ENCODE results near the gene STRAP.
"Not testable (repeated sequence)": the region's sequence is repeated elsewhere in the genome, so short reads cannot be mapped to it uniquely, and the experiment has no call there.

The STRAP gene

DNA sequence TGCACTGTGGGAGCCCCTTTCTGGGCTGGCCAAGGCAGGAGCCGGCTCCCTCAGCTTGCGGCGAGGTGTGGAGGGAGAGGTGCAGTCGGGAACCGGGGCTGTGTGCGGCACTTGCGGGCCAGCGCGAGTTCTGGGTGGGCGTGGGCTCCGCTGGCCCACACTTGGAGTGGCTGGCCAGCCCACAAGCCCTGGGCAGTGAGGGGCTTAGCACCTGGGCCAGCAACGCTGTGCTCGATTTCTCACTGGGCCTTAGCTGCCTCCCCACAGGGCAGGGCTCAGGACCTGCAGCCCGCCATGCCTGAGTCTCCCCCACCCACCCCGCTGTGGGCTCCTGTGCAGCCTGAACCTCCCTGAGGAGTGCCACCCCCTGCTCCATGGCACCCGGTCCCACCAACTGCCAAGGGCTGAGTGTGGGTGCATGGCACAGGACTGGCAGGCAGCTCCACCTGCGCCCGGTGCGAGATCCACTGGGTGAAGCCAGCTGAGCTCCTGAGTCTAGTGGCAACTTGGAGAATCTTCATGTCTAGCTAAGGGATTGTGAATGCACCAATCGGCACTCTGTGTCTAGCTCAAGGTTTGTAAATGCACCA is 7.5 kb upstream of the STRAP start:
- ATAC-seq = not testable (repeated sequence)

DNA sequence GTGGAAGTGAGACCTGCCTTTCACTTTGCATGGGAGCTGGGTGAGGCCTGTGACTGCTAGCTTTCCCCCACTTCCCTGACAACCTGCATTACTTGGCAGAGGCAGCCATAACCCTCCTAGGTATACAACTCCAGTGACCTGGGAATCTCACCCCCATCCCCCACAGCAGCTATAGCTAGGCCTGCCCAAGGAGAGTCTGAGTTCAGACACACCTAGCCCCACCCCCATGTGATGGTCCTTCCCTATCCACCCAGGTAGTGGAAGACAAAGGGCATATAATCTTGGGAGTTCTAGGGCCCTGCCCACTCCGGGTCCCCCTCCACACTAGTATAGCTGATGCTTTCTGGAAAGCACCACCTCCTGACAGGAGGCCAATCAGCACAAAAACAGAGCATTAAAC is 6.3 kb upstream of the STRAP start:
- ATAC-seq = no peak

- ATAC-seq = no peak
These were observed 2.8 kb upstream of the STRAP start for GRCh38 chr12:15879413-15879812.

GRCh38 chr12:15880721-15881120 is 1.5 kb upstream of the STRAP start:
- ATAC-seq = no peak

- ATAC-seq = no peak
These were observed 1.3 kb downstream of the STRAP start for GRCh38 chr12:15883536-15883935.

DNA sequence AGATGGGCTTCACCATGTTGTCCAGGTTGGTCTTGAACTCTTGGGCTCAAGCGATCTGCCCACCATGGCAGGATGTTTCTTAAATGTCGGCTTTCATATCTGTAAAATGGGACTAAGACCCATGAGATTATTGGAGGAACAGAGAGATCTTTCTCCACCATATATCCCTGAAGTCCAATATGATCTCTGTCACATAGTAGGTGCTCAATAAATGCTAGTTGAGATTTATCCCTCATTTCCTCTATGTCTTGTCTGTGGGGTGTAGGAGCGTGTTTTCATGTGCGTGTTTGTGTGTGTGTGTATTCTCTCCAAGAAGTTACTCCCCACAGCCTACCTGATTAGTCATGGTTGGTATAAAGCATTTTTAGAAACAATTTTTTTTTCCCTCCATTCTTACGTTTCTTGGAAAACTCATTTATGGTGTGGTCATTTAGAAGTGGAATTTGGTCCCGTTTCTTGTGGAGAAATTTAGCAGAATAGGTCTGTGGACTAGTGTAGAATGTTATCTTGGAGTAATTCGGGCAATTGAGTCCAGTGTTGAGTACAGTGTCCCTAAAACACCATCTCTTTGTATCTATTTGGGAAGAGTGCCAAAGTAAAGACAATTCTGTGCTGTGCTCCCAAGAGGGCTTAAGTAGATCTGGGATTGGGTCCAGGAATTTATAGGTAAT is 4.3 kb downstream of the STRAP start:
- ATAC-seq = no peak

DNA sequence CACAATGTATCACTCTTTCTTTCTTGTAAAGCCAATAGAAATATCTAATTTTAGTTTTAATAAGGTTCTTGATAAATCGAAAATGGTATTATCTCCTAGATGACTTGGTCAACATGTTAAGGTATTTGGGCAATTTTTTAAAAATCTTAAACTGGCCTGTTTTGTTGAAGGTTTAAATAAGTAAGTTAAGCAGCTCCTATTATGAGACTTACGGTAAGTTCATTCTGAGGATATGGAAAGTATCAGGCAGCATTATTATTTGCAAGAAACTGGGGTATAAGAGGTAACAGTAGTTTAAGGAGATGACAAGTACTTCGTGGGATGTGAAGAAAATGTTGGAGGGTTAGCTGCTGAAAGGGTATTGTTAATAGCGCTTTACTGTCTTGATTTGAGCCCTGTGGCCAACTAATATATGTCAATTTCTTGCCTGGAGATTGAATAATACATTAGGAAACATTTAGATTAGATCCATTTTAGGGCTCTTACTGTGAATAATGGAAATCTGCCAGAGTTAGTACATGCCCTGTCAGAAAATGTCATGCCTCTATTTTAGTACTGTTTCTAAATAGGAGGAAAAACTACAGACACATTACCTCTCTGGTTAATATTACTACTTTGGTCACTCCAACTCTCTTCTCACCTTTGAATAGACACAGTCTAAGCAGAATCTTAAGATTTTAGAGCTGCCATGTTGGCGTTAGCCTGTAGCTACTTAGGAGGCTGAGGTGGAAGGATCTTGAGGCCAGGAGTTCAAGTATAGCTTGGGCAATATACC is 5.0 kb downstream of the STRAP start:
- ATAC-seq = no peak

GRCh38 chr12:15892645-15893259 is 10.6 kb downstream of the STRAP start:
- ATAC-seq = no peak

DNA sequence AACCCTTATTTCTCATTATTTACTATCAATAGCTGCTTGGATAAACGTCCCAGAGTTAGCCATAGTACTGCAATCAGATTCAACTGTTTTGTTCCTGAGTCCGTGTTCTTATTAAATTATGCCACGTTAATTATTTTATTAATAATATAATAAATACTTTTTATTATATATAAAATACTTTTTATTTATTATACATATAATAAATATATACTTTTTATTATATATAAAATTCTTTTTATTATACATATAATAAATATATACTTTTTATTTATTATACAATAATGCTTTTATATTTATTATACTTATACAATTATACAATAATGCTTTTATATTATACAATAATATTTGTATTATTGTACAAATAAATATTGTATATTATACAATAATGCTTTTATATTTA is 11.1 kb downstream of the STRAP start:
- no peak for ATAC-seq

- ATAC-seq = no peak
These were observed 14.7 kb downstream of the STRAP start for GRCh38 chr12:15896867-15897266.

DNA sequence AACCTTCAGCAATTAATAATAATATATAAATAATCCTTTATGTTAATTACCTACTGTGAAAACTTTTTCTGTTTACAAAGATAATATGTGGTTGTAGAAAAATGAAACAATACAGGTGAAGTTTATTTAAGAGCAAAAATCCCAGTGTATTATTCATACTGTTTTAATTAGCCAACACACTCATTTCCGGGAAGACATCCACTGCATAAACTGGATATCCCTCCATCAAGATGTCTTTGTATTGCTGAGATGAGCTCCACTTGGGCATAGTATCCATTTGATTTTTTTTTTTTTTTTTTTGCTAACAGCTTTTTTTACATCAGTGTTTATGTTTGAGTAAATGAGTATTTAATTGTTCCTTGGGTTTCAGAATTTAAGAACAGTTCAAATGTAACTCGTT is 15.2 kb downstream of the STRAP start:
- ATAC-seq = no peak

GRCh38 chr12:15899282-15899870 is 17.2 kb downstream of the STRAP start:
- ATAC-seq = no peak

DNA sequence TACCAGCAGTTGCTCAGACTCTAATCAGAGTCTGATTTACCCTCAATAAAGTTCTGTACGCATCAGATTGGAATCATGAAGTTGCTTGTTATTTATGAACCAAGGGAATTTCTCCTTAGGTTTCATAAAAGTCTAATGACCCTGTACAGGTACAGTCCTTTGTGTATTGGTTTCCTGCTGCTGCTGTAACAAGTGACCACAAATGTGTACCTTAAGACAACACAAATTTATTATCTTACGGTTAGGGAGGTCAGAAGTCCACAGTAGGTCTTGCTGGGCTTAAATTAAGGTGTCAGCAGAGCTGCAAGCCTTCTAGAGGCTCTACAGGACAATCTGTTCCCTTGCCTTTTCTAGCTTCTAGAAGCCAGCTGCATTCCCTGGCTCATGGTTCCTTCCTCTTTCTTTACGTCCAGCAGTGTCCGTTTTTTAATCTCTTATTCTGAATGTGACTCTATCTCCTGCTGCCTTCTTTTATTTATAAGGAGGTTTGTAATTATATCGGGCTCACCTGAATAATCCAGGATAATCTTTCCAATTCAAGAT is 22.3 kb downstream of the STRAP start:
- ATAC-seq = no peak

DNA sequence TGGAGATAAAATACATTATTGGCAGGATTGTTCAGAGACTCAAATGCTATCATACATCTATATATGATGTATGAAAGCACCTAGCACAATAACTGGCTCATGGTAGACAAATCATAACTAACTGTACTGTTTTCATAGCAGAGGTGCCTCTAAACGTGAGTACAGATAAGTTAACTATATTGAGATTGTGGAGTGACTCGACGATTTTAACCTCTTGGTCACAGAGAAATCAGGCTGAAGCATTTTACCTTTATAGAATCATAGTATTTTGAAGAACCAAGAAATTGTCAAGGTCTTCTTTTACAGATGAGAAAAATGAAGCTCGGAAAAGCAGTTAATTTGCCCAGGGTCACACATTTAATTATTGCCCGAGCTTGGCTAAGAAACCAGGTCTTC is 28.3 kb downstream of the STRAP start:
- ATAC-seq = no peak

- ATAC-seq = peak; percentile 87 to 95
These were observed 28.9 kb downstream of the STRAP start, which contains the start of gene DERA for GRCh38 chr12:15910864-15911721. DERA (plus strand) TSS chr12:15911332; CDS start chr12:15911384, 52 bp downstream.

DNA sequence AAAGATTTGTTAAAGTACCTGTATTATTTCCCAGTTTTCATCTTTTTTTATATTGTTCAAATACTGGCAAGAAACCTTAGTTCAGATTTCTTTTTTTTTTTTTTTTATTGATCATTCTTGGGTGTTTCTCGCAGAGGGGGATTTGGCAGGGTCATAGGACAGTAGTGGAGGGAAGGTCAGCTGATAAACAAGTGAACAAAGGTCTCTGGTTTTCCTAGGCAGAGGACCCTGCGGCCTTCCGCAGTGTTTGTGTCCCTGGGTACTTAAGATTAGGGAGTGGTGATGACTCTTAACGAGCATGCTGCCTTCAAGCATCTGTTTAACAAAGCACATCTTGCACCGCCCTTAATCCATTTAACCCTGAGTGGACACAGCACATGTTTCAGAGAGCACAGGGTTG is 29.7 kb downstream of the STRAP start:
- ATAC-seq = not testable (repeated sequence)

DNA sequence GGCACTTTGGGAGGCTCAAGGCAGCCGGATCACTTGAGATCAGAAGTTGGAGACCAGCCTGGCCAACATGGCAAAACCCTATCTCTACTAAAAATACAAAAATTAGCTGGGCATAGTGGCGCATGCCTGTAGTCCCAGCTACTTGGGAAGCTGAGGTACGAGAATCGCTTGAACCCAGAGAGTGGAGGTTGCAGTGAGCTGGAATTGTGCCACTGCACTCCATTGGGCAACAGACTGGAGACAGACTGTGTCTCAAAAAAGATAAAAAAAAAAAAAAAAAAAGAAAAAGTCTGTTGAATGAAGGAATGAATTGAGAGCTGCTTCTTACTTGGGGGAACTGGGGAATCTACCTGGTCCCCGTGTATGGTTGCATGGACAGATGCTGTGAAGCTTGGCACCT is 31.9 kb downstream of the STRAP start:
- not testable (repeated sequence) for ATAC-seq

DNA sequence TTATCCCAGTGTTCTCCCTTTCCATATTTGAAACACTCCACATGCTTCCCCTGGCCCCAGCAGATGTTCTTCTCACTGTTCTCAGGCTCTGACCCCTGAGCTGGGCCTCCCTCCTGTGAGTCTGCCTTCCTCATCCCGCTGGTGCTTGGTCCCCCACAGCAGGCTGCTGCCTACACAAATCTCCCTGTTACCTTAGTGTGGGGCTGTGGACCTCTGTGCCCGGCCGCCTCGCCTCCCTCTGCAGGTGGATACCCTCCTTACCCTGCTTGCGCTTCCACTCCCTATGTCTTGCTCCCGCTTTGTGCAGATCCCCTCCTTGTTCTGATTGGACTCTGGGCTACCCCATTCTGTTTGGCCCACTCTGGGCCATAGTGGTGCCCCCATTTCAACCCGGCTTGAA is 35.9 kb downstream of the STRAP start:
- no peak for ATAC-seq

GRCh38 chr12:15919418-15919817 is 37.2 kb downstream of the STRAP start:
- no peak for ATAC-seq

- ATAC-seq = no peak
These were observed 42.8 kb downstream of the STRAP start for GRCh38 chr12:15924956-15925355.

DNA sequence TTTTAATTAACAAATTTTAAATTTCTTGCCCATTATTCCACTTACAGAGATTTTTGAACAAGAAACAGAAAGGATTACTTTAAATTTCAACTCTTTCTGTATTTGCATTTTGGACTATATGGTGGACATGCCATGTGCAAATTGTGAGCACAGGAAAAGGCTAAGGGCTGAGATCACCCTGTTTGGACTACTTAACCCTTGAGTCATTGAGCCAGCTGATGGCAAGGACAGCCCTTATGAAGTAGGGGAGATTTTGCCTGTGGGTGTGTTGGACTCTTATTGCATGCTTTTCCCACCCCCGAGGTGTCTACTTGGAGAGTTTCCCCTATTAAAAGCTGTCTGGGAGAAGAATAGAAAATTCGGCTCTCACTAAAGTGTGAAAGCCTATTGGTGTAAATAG is 46.2 kb downstream of the STRAP start:
- no peak for ATAC-seq

Measured in activated CD4-positive, CD25-positive, alpha-beta regulatory T cell treated with anti-CD3 and anti-CD28 coated beads, Interleukin-2, amount 50 U/mL, for 24 hours (primary cell).